Activated CD4-positive, CD25-positive, alpha-beta regulatory T cell treated with anti-CD3 and anti-CD28 coated beads, Interleukin-2, amount 50 U/mL, for 24 hours (primary cell): ENCODE data around the gene VANGL1.

Experiments used
- ATAC-seq, 2 donors: fragments of 150-1000 bp; cut with Tn5 transposase; one replicate each; pipeline ENCODE4 v1.10.0; 2021; ENCODE audit warnings: mild to moderate bottlenecking in 1 of 2, moderate library complexity in 1 of 2

The VANGL1 gene

GRCh38 chr1:115705963-115706362, 64.2 kb downstream of the VANGL1 start:
- no peak for ATAC-seq

GRCh38 chr1:115706587-115707425, 65.0 kb downstream of the VANGL1 start:
- ATAC-seq = no peak

- no peak for ATAC-seq
These were observed 69.3 kb downstream of the VANGL1 start for GRCh38 chr1:115710859-115711624.

GRCh38 chr1:115712911-115713609, 71.3 kb downstream of the VANGL1 start:
- no peak for ATAC-seq

- no peak for ATAC-seq
These were observed 72.1 kb downstream of the VANGL1 start for GRCh38 chr1:115713906-115714305.

GRCh38 chr1:115714572-115715141, 72.9 kb downstream of the VANGL1 start:
- ATAC-seq = no peak

GRCh38 chr1:115717541-115717940, 75.8 kb downstream of the VANGL1 start:
- no peak for ATAC-seq

- no peak for ATAC-seq
These were observed 76.4 kb downstream of the VANGL1 start for GRCh38 chr1:115718011-115718754.

GRCh38 chr1:115719285-115719684, 77.5 kb downstream of the VANGL1 start:
- no peak for ATAC-seq

- ATAC-seq = no peak
These were observed 80.5 kb downstream of the VANGL1 start for GRCh38 chr1:115722221-115722620.

GRCh38 chr1:115723756-115724155, 82.0 kb downstream of the VANGL1 start:
- ATAC-seq = no peak

GRCh38 chr1:115725600-115725999, 83.8 kb downstream of the VANGL1 start:
- ATAC-seq = no peak

GRCh38 chr1:115726161-115726560, 84.4 kb downstream of the VANGL1 start:
- ATAC-seq = no peak

GRCh38 chr1:115726570-115726969, 84.8 kb downstream of the VANGL1 start:
- ATAC-seq = no peak

GRCh38 chr1:115727706-115728249, 86.0 kb downstream of the VANGL1 start:
- no peak for ATAC-seq

- ATAC-seq = no peak
These were observed 86.6 kb downstream of the VANGL1 start for GRCh38 chr1:115728341-115728740.

- no peak for ATAC-seq
These were observed 88.0 kb downstream of the VANGL1 start for GRCh38 chr1:115729756-115730155.

GRCh38 chr1:115732316-115732715, 90.5 kb downstream of the VANGL1 start:
- ATAC-seq = no peak

GRCh38 chr1:115740811-115741210, 99.0 kb downstream of the VANGL1 start:
- no peak for ATAC-seq

GRCh38 chr1:115744646-115745275, 103.0 kb downstream of the VANGL1 start:
- no peak for ATAC-seq

GRCh38 chr1:115746021-115746690, 104.4 kb downstream of the VANGL1 start:
- no peak for ATAC-seq
